ENCODE measurements around the gene GIPC3.

Gene GIPC3

DNA sequence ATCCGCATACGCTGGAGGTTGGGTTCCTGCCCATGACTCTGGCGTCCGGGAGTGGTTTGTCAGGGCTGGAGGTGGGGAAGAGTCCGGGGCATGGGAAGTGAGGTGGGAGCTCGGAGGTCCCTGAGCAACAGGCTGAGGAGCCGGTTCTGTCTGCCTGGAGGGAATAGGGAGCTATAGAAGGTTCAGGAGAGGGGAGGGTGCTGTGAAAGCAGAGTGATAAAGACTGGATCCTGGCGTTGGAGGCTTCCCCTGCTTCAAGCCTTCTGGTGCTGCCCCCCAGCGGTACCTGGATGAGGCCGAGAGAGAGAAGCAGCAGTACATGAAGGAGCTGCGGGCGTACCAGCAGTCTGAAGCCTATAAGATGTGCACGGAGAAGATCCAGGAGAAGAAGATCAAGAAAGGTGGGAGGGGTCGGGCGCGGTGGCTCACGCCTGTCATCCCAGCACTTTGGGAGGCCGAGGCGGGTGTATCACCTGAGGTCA is 10.0 kb upstream of the GIPC3 start (continued):
- TF ChIP-seq KLF10 (tag by site-specific recombination; IDR thresholded peaks at IDR 0.05) (no peak), ZNF133 (tag by site-specific recombination; IDR thresholded peaks at IDR 0.05) (no peak), ZNF610 (tag by site-specific recombination; IDR thresholded peaks at IDR 0.05; ENCODE audit: borderline replicate concordance) (no peak), ZNF747 (tag by site-specific recombination; IDR thresholded peaks at IDR 0.05) (no peak), ZBTB48 (tag by site-specific recombination; IDR thresholded peaks at IDR 0.05) (no peak), ZNF292 (tag by site-specific recombination; IDR thresholded peaks at IDR 0.05; ENCODE audit: borderline replicate concordance, low read depth) (no peak), ZFP69B (tag by site-specific recombination; IDR thresholded peaks at IDR 0.05) (no peak), ZNF184 (tag by site-specific recombination; IDR thresholded peaks at IDR 0.05) (no peak), ZNF2 (tag by site-specific recombination; IDR thresholded peaks at IDR 0.05) (no peak), ZFP3 (tag by site-specific recombination; IDR thresholded peaks at IDR 0.05; ENCODE audit: low read depth) (no peak), ZNF837 (tag by site-specific recombination; IDR thresholded peaks at IDR 0.05) (no peak)
- TF ChIP-seq, protein P1, sequence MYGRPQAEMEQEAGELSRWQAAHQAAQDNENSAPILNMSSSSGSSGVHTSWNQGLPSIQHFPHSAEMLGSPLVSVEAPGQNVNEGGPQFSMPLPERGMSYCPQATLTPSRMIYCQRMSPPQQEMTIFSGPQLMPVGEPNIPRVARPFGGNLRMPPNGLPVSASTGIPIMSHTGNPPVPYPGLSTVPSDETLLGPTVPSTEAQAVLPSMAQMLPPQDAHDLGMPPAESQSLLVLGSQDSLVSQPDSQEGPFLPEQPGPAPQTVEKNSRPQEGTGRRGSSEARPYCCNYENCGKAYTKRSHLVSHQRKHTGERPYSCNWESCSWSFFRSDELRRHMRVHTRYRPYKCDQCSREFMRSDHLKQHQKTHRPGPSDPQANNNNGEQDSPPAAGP (tag by site-specific recombination; IDR thresholded peaks at IDR 0.05), result no peak
- TF ChIP-seq, protein P2, sequence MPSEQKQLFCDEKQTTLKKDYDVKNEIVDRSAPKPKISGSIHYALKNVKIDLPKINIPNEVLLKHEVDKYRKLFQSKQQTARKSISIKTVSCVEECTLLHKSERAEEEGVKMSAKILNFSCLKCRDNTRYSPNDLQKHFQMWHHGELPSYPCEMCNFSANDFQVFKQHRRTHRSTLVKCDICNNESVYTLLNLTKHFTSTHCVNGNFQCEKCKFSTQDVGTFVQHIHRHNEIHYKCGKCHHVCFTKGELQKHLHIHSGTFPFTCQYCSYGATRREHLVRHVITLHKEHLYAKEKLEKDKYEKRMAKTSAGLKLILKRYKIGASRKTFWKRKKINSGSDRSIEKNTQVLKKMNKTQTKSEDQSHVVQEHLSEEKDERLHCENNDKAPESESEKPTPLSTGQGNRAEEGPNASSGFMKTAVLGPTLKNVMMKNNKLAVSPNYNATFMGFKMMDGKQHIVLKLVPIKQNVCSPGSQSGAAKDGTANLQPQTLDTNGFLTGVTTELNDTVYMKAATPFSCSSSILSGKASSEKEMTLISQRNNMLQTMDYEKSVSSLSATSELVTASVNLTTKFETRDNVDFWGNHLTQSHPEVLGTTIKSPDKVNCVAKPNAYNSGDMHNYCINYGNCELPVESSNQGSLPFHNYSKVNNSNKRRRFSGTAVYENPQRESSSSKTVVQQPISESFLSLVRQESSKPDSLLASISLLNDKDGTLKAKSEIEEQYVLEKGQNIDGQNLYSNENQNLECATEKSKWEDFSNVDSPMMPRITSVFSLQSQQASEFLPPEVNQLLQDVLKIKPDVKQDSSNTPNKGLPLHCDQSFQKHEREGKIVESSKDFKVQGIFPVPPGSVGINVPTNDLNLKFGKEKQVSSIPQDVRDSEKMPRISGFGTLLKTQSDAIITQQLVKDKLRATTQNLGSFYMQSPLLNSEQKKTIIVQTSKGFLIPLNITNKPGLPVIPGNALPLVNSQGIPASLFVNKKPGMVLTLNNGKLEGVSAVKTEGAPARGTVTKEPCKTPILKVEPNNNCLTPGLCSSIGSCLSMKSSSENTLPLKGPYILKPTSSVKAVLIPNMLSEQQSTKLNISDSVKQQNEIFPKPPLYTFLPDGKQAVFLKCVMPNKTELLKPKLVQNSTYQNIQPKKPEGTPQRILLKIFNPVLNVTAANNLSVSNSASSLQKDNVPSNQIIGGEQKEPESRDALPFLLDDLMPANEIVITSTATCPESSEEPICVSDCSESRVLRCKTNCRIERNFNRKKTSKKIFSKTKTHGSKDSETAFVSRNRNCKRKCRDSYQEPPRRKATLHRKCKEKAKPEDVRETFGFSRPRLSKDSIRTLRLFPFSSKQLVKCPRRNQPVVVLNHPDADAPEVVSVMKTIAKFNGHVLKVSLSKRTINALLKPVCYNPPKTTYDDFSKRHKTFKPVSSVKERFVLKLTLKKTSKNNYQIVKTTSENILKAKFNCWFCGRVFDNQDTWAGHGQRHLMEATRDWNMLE (tag by site-specific recombination; conservative IDR thresholded peaks at IDR 0.05; ENCODE audit: low read depth), result no peak

DNA sequence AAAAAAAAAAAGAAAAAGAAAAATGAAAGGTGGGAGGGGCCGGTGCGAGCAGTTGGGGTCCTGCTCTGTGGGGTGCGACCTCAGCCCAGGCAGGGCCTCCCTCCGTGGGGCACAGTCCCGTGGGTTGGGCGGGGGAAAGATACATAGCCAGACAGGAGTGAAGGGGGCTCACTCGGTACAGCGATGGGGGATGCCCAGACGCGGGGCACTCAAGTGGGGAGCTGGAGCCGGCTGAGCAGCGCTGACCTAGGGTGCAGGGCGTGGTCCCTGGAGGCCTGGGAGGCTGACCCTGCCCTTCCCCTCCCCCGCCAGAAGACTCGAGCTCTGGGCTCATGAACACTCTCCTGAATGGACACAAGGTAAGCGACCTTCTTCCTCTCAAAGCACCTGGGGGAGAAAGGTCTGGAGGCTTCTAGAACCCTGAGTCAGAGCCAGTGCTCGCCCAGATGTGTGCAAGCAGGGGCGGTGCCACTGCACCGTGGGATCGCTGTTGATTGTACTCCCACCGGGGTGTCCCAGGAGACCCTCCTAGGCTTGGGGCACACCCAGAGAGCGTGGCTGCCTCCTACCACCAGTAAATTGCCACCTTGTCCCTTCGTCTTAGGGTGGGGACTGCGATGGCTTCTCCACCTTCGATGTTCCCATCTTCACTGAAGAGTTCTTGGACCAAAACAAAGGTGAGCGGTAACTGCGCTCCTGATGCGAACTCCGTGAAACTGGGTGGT is 9.2 kb upstream of the GIPC3 start:
- Histone ChIP-seq H3K27ac (ENCODE audit: extremely low read depth, low read depth, low read length) (no peak overlapping the region), H3K4me3 (ENCODE audit: low read depth, low read length) (no peak overlapping the region), H3K36me3 (ENCODE audit: control insufficient read depth in 2 of 2, insufficient read depth in 1 of 2, low read length in 2 of 2) (peaks cover 9 to 19% of the 10 kb centered on the region in 2 experiments; a peak in 2 of 3 replicates), H3K9me3 (ENCODE audit: control insufficient read depth, insufficient read depth, low read depth, low read length) (no peaks in the 10 kb centered on the region), H3K4me1 (ENCODE audit: control insufficient read depth, insufficient read depth, low read length) (no peaks in the 10 kb centered on the region)
- CTCF ChIA-PET, result interaction anchor here (0.5 to 2.4 kb wide), 7 partner anchors 10 to 1250 kb away, joined by 3 to 6 read pairs (median 5); partner anchors contain the start of genes GIPC3 and MFSD12
- POLR2A ChIA-PET, result no interaction called here
- TF ChIP-seq ZIC2 (tag by site-specific recombination; IDR thresholded peaks at IDR 0.05) (0 out of 2 replicates have a peak, but pooled peaks have one; percentile 11), ZNF37A (tag by site-specific recombination; IDR thresholded peaks at IDR 0.05) (no peak)

DNA sequence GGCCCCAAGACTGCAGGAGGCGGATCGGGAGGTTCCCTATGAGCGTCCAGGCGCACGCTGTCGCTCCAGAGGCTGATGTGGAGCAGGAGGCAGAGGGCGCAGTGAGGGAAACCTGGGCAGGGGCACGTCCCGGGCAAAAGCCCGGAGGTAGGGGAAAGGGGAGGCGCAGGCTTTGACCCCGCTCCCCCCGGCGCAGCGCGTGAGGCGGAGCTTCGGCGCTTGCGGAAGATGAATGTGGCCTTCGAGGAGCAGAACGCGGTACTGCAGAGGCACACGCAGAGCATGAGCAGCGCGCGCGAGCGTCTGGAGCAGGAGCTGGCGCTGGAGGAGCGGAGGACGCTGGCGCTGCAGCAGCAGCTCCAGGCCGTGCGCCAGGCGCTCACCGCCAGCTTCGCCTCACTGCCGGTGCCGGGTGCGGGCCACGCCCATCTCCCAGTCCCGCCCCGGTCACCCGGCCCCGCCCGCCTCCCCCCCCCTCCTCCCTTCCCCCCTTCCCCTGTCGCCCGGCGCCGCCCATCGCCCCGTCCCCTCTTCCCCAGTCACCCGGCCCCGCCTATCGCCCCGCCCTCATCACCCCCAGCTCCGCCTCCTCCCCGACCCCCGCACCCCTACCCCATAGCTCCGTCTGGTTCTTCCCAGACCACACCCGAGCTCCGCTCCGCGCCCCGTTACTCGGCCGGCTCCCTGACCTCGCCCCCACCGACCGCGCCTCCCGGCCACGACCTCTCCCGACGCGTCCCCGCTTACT is 8.4 kb upstream of the GIPC3 start:
- ChIA-PET CTCF (interaction anchor here (0.5 to 2.4 kb wide), 2 partner anchors 9 to 277 kb away, joined by 5 to 6 read pairs; partner anchors contain the start of gene GIPC3), POLR2A (no interaction called here)
- Histone ChIP-seq H3K36me3 (ENCODE audit: control insufficient read depth in 2 of 2, insufficient read depth in 1 of 2, low read length in 2 of 2) (peaks cover 9 to 19% of the 10 kb centered on the region in 2 experiments; a peak in 2 of 3 replicates), H3K4me3 (ENCODE audit: low read depth, low read length) (no peak overlapping the region), H3K9me3 (ENCODE audit: control insufficient read depth, insufficient read depth, low read depth, low read length) (no peaks in the 10 kb centered on the region), H3K4me1 (ENCODE audit: control insufficient read depth, insufficient read depth, low read length) (no peaks in the 10 kb centered on the region), H3K27ac (ENCODE audit: extremely low read depth, low read depth, low read length) (no peak overlapping the region)
- TF ChIP-seq ZNF324 (tag by site-specific recombination; IDR thresholded peaks at IDR 0.05) (no peak), YY2 (tag by site-specific recombination; IDR thresholded peaks at IDR 0.05) (no peak), ZBTB21 (tag by site-specific recombination; IDR thresholded peaks at IDR 0.05) (no peak), ZNF596 (tag by site-specific recombination; IDR thresholded peaks at IDR 0.05) (no peak), KLF8 (tag by site-specific recombination; IDR thresholded peaks at IDR 0.05) (peak; percentile 83), ZNF600 (tag by site-specific recombination; IDR thresholded peaks at IDR 0.05) (peak; percentile 49), ZNF302 (tag by site-specific recombination; IDR thresholded peaks at IDR 0.05; ENCODE audit: low read depth) (no peak), ZSCAN30 (tag by site-specific recombination; IDR thresholded peaks at IDR 0.05) (no peak), GFI1B (tag by site-specific recombination; IDR thresholded peaks at IDR 0.05) (no peak), ZBTB8A (tag by site-specific recombination; IDR thresholded peaks at IDR 0.05) (no peak), ZFP69B (tag by site-specific recombination; IDR thresholded peaks at IDR 0.05) (no peak), OSR2 (tag by site-specific recombination; IDR thresholded peaks at IDR 0.05) (no peak)
- TF ChIP-seq, protein P3, sequence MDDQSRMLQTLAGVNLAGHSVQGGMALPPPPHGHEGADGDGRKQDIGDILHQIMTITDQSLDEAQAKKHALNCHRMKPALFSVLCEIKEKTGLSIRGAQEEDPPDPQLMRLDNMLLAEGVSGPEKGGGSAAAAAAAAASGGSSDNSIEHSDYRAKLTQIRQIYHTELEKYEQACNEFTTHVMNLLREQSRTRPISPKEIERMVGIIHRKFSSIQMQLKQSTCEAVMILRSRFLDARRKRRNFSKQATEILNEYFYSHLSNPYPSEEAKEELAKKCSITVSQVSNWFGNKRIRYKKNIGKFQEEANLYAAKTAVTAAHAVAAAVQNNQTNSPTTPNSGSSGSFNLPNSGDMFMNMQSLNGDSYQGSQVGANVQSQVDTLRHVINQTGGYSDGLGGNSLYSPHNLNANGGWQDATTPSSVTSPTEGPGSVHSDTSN (CRISPR knock-in tag; IDR thresholded peaks at IDR 0.05), result no peak
